Gastrocnemius medialis (tissue), 4 donors: Measurements from ENCODE around the gene POLN.

Source experiments
- CTCF ChIP-seq, 5 experiments: fragments of 450-650 bp in 3 of 5; fragments of 200-600 bp in 2 of 5; sonication (generic) in 2 of 5; IDR thresholded peaks in 4 of 5; conservative IDR thresholded peaks in 1 of 5; 1 replicate in 4 of 5; 2 replicates in 1 of 5; pipeline ENCODE4 v1.5.1; 2016 to 2019; ENCODE audit warnings: antibody characterized with exemption in 5 of 5, mild to moderate bottlenecking in 3 of 5, moderate library complexity in 3 of 5
- POLR2A ChIP-seq, 2 donors: fragments of 450-650 bp; IDR thresholded peaks; one replicate each; pipeline ENCODE4 v1.6.1; 2017; ENCODE audit warnings: antibody characterized with exemption in 2 of 2, mild to moderate bottlenecking in 2 of 2, moderate library complexity in 2 of 2

GRCh38 chr4:2082627-2083026 is 159.3 kb downstream of the POLN start:
- TF ChIP-seq CTCF (IDR thresholded peaks at IDR 0.05 in 4 of 5, conservative IDR thresholded peaks at IDR 0.05 in 1 of 5) (no peak), POLR2A (IDR thresholded peaks at IDR 0.05) (no peak)
